ES-I3 (cell line): ENCODE data around the gene LHX4.
"Not testable (repeated sequence)": the region's sequence is repeated elsewhere in the genome, so short reads cannot be mapped to it uniquely, and the experiment has no call there.

ENCODE experiments used
- H3K36me3 ChIP-seq: 2 replicates; pipeline ENCODE4 v1.6.1; 2013; ENCODE audit warnings: mild to moderate bottlenecking, low read length, control low read depth, moderate library complexity; ENCODE audit not compliant: insufficient read depth
- H3K4me1 ChIP-seq: 2 replicates; pipeline ENCODE4 v1.6.1; 2013; ENCODE audit warnings: mild to moderate bottlenecking, control low read depth, low read length; ENCODE audit not compliant: insufficient read depth
- H3K9ac ChIP-seq: 2 replicates; pipeline ENCODE4 v1.6.1; 2013; ENCODE audit warnings: low read depth, mild to moderate bottlenecking, low read length, moderate library complexity
- H3K9me3 ChIP-seq: 2 replicates; pipeline ENCODE4 v1.6.1; 2013; ENCODE audit warnings: mild to moderate bottlenecking, low read length, moderate library complexity; ENCODE audit not compliant: control insufficient read depth, insufficient read depth

LHX4 gene

GRCh38 chr1:180193141-180194047, 36.7 kb upstream of the LHX4 start:
- Histone ChIP-seq H3K4me1 (no peaks in the 10 kb centered on the region), H3K9me3 (no peaks in the 10 kb centered on the region), H3K36me3 (no peaks in the 10 kb centered on the region), H3K9ac (no peak overlapping the region)

GRCh38 chr1:180194048-180194425, 36.0 kb upstream of the LHX4 start:
- H3K4me1 ChIP-seq: no peaks in the 10 kb centered on the region
- no peak overlapping the region for H3K9ac ChIP-seq
- H3K9me3 ChIP-seq: no peaks in the 10 kb centered on the region
- no peaks in the 10 kb centered on the region for H3K36me3 ChIP-seq

- H3K9me3 ChIP-seq: no peaks in the 10 kb centered on the region
- H3K36me3 ChIP-seq: no peaks in the 10 kb centered on the region
- H3K4me1 ChIP-seq: no peaks in the 10 kb centered on the region
- no peak overlapping the region for H3K9ac ChIP-seq
These were observed 35.4 kb upstream of the LHX4 start for GRCh38 chr1:180194546-180195207.

GRCh38 chr1:180195401-180195800, 34.7 kb upstream of the LHX4 start:
- Histone ChIP-seq H3K36me3 (no peaks in the 10 kb centered on the region), H3K9me3 (no peaks in the 10 kb centered on the region), H3K9ac (no peak overlapping the region), H3K4me1 (no peaks in the 10 kb centered on the region)

GRCh38 chr1:180195916-180196315, 34.1 kb upstream of the LHX4 start:
- no peak overlapping the region for H3K9ac ChIP-seq
- no peaks in the 10 kb centered on the region for H3K9me3 ChIP-seq
- H3K4me1 ChIP-seq: no peaks in the 10 kb centered on the region
- no peaks in the 10 kb centered on the region for H3K36me3 ChIP-seq

GRCh38 chr1:180196436-180197003, 33.5 kb upstream of the LHX4 start:
- no peaks in the 10 kb centered on the region for H3K4me1 ChIP-seq
- no peak overlapping the region for H3K9ac ChIP-seq
- H3K36me3 ChIP-seq: no peaks in the 10 kb centered on the region
- H3K9me3 ChIP-seq: no peaks in the 10 kb centered on the region

GRCh38 chr1:180197231-180197630, 32.8 kb upstream of the LHX4 start:
- Histone ChIP-seq H3K36me3 (no peaks in the 10 kb centered on the region), H3K9me3 (no peaks in the 10 kb centered on the region), H3K9ac (no peak overlapping the region), H3K4me1 (no peaks in the 10 kb centered on the region)

- Histone ChIP-seq H3K9ac (no peak overlapping the region), H3K36me3 (no peaks in the 10 kb centered on the region), H3K4me1 (no peaks in the 10 kb centered on the region), H3K9me3 (no peaks in the 10 kb centered on the region)
These were observed 31.9 kb upstream of the LHX4 start for GRCh38 chr1:180198196-180198595.

- Histone ChIP-seq H3K9me3 (no peaks in the 10 kb centered on the region), H3K4me1 (no peaks in the 10 kb centered on the region), H3K9ac (no peak overlapping the region), H3K36me3 (no peaks in the 10 kb centered on the region)
These were observed 31.5 kb upstream of the LHX4 start for GRCh38 chr1:180198611-180199010.

- Histone ChIP-seq H3K36me3 (no peaks in the 10 kb centered on the region), H3K9ac (no peak overlapping the region), H3K9me3 (no peaks in the 10 kb centered on the region), H3K4me1 (no peaks in the 10 kb centered on the region)
These were observed 31.0 kb upstream of the LHX4 start for GRCh38 chr1:180199018-180199417.

- Histone ChIP-seq H3K4me1 (no peaks in the 10 kb centered on the region), H3K9me3 (no peaks in the 10 kb centered on the region), H3K36me3 (no peaks in the 10 kb centered on the region), H3K9ac (no peak overlapping the region)
These were observed 28.4 kb upstream of the LHX4 start for GRCh38 chr1:180201451-180202200.

- H3K4me1 ChIP-seq, H3K36me3 ChIP-seq, H3K9ac ChIP-seq, H3K9me3 ChIP-seq: not testable (repeated sequence)
These were observed 27.5 kb upstream of the LHX4 start for GRCh38 chr1:180202588-180202987.

- H3K9ac ChIP-seq: no peak overlapping the region
- H3K9me3 ChIP-seq: no peaks in the 10 kb centered on the region
- no peaks in the 10 kb centered on the region for H3K4me1 ChIP-seq
- no peaks in the 10 kb centered on the region for H3K36me3 ChIP-seq
These were observed 25.8 kb upstream of the LHX4 start for GRCh38 chr1:180204231-180204630.

GRCh38 chr1:180206581-180206980, 23.5 kb upstream of the LHX4 start:
- no peak overlapping the region for H3K9ac ChIP-seq
- no peaks in the 10 kb centered on the region for H3K36me3 ChIP-seq
- H3K4me1 ChIP-seq: no peaks in the 10 kb centered on the region
- H3K9me3 ChIP-seq: no peaks in the 10 kb centered on the region
